Esophagus squamous epithelium (tissue), 4 donors: Measurements from ENCODE around the gene NSRP1.
"Not testable (repeated sequence)": the region's sequence is repeated elsewhere in the genome, so short reads cannot be mapped to it uniquely, and the experiment has no call there.

Experiments used
- POLR2A ChIP-seq, 4 donors: fragments of 450-650 bp; IDR thresholded peaks; one replicate each; pipeline ENCODE4 v1.6.1; 2017; ENCODE audit warnings: antibody characterized with exemption in 4 of 4, mild to moderate bottlenecking in 4 of 4, moderate library complexity in 3 of 4
- TF ChIP-seq, protein P1 (sequence below), 6 experiments: fragments of 450-650 bp in 4 of 6; fragments of 200-600 bp in 2 of 6; sonication (generic) in 2 of 6; IDR thresholded peaks; one replicate each; pipeline ENCODE4 v1.5.1; 2016 to 2019; ENCODE audit warnings: antibody characterized with exemption in 6 of 6, mild to moderate bottlenecking in 4 of 6, moderate library complexity in 4 of 6

GRCh38 chr17:30200656-30201055 lies 84.0 kb downstream of the NSRP1 start:
- TF ChIP-seq, protein P1, sequence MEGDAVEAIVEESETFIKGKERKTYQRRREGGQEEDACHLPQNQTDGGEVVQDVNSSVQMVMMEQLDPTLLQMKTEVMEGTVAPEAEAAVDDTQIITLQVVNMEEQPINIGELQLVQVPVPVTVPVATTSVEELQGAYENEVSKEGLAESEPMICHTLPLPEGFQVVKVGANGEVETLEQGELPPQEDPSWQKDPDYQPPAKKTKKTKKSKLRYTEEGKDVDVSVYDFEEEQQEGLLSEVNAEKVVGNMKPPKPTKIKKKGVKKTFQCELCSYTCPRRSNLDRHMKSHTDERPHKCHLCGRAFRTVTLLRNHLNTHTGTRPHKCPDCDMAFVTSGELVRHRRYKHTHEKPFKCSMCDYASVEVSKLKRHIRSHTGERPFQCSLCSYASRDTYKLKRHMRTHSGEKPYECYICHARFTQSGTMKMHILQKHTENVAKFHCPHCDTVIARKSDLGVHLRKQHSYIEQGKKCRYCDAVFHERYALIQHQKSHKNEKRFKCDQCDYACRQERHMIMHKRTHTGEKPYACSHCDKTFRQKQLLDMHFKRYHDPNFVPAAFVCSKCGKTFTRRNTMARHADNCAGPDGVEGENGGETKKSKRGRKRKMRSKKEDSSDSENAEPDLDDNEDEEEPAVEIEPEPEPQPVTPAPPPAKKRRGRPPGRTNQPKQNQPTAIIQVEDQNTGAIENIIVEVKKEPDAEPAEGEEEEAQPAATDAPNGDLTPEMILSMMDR (IDR thresholded peaks at IDR 0.05): not testable (repeated sequence)
- TF ChIP-seq POLR2A (IDR thresholded peaks at IDR 0.05): not testable (repeated sequence)
